ENCODE results near the gene SEMA6A. TPM values are rescaled to one million over a fixed set of nuclear protein-coding genes. Genes with fewer than 3 reads are reported as not detected.

The SEMA6A gene
- total RNA-seq, 1 experiment from 2014 or later = 18.3 TPM

DNA sequence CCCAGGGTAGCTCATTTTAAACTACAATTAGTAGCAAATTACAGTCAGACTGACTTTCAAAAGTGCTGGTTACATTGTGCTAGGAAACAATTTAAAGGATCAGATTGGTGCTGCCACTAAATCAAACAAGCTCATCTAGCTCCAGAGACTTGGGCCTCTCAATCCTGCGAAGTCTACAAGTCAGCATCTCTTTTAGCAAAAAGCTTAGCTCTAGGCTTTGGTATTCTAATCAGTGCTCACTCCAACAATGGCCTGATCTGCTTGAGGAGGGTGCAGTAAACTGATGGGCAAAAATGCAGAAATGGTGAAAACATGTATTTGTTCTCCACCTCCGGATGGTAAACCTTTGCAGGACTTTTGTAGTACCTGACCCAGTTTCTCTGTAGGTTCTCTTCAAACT lies 47.0 kb upstream of the SEMA6A start:
- no peaks in the 10 kb centered on the region for H3K9me3 Mint-ChIP-seq (ENCODE audit: unreplicated experiment)
- CTCF ChIA-PET = no interaction called here
- no peak overlapping the region for H3K27ac Mint-ChIP-seq (ENCODE audit: unreplicated experiment)

DNA sequence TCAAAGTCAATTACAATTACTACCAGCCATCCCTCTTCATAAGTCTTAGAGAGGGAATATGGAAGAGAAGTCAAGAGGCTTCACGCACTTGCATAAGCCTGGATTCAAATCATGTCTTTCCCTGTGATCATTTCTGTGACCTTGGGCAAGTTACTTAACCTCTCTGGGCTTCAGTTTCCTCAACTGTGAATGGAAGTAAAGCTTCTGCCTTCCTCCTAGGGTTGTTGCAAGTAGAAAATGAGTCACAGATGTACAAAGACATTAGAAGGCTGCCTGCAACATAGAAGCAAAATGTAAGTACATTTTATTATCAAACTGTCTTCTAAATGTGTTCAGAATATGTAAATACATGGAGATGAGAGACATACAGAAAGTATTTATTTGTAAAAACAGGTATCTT lies 42.3 kb upstream of the SEMA6A start:
- H3K4me3 Mint-ChIP-seq (ENCODE audit: unreplicated experiment) = no peak overlapping the region
- Histone ChIP-seq H3K27me3 (replicated peaks; ENCODE audit: control insufficient read depth, insufficient read depth, low read length) (no peaks in the 10 kb centered on the region), H3K4me3 (ENCODE audit: low read depth, low read length) (no peak overlapping the region), H3K36me3 (ENCODE audit: control insufficient read depth, insufficient read depth, low read length) (no peaks in the 10 kb centered on the region), H3K9me3 (no peaks in the 10 kb centered on the region), H3K4me1 (no peaks in the 10 kb centered on the region)
- H3K36me3 Mint-ChIP-seq (ENCODE audit: insufficient read depth, unreplicated experiment) = no peaks in the 10 kb centered on the region
- no peaks in the 10 kb centered on the region for H3K9me3 Mint-ChIP-seq (ENCODE audit: unreplicated experiment)
- BruUV-seq (replicated peaks) = no TSS peak
- ChIA-PET CTCF (no interaction called here), POLR2A (no interaction called here)
- no peaks in the 10 kb centered on the region for H3K4me1 Mint-ChIP-seq (ENCODE audit: low read depth, unreplicated experiment)
- H3K27ac Mint-ChIP-seq (ENCODE audit: unreplicated experiment) = no peak overlapping the region
- intact Hi-C loops (cut with micrococcal nuclease; ENCODE audit: unreplicated experiment) = loop anchor here (5.0 kb wide), 1 partner anchor 60 kb away; no protein-coding TSS in a partner anchor
- H3K27me3 Mint-ChIP-seq (ENCODE audit: insufficient read depth, unreplicated experiment) = peaks cover 2% of the 10 kb centered on the region
- TF ChIP-seq CTCF (IDR thresholded peaks at IDR 0.05; ENCODE audit: insufficient read depth in 1 of 2, low read depth in 1 of 2, low read length in 1 of 2, severe bottlenecking in 1 of 2, unreplicated experiment in 1 of 2) = no peak
- no peak for DNase-seq

More for the DNA sequence above, 47.0 kb upstream of the SEMA6A start:
- H3K4me3 ChIP-seq (ENCODE audit: low read depth, low read length) = no peak overlapping the region
- H3K9me3 ChIP-seq = no peaks in the 10 kb centered on the region
- no peaks in the 10 kb centered on the region for H3K27me3 ChIP-seq (replicated peaks; ENCODE audit: control insufficient read depth, insufficient read depth, low read length)
- no peaks in the 10 kb centered on the region for H3K4me1 Mint-ChIP-seq (ENCODE audit: low read depth, unreplicated experiment)
- no peaks in the 10 kb centered on the region for H3K36me3 Mint-ChIP-seq (ENCODE audit: insufficient read depth, unreplicated experiment)
- POLR2A ChIA-PET = no interaction called here
- BruUV-seq (replicated peaks) = no TSS peak
- no peaks in the 10 kb centered on the region for H3K36me3 ChIP-seq (ENCODE audit: control insufficient read depth, insufficient read depth, low read length)
- no peak for DNase-seq
- intact Hi-C loops (cut with micrococcal nuclease; ENCODE audit: unreplicated experiment) = no loop called here
- H3K27me3 Mint-ChIP-seq (ENCODE audit: insufficient read depth, unreplicated experiment) = no peaks in the 10 kb centered on the region
- H3K4me3 Mint-ChIP-seq (ENCODE audit: unreplicated experiment) = no peak overlapping the region
- no peaks in the 10 kb centered on the region for H3K4me1 ChIP-seq
- no peak for TF ChIP-seq CTCF (IDR thresholded peaks at IDR 0.05; ENCODE audit: insufficient read depth in 1 of 2, low read depth in 1 of 2, low read length in 1 of 2, severe bottlenecking in 1 of 2, unreplicated experiment in 1 of 2)

GRCh38 chr5:116614603-116614920 lies 39.9 kb upstream of the SEMA6A start:
- ChIA-PET POLR2A (no interaction called here), CTCF (no interaction called here)
- no peak overlapping the region for H3K27ac Mint-ChIP-seq (ENCODE audit: unreplicated experiment)
- DNase-seq = no peak
- Histone ChIP-seq H3K4me1 (no peaks in the 10 kb centered on the region), H3K36me3 (ENCODE audit: control insufficient read depth, insufficient read depth, low read length) (no peaks in the 10 kb centered on the region), H3K9me3 (no peaks in the 10 kb centered on the region), H3K27me3 (replicated peaks; ENCODE audit: control insufficient read depth, insufficient read depth, low read length) (no peaks in the 10 kb centered on the region), H3K4me3 (ENCODE audit: low read depth, low read length) (no peak overlapping the region)
- H3K27me3 Mint-ChIP-seq (ENCODE audit: insufficient read depth, unreplicated experiment) = peaks cover 3% of the 10 kb centered on the region
- no peaks in the 10 kb centered on the region for H3K9me3 Mint-ChIP-seq (ENCODE audit: unreplicated experiment)
- no TSS peak for BruUV-seq (replicated peaks)
- intact Hi-C loops (cut with micrococcal nuclease; ENCODE audit: unreplicated experiment) = no loop called here
- H3K4me1 Mint-ChIP-seq (ENCODE audit: low read depth, unreplicated experiment) = no peaks in the 10 kb centered on the region
- no peaks in the 10 kb centered on the region for H3K36me3 Mint-ChIP-seq (ENCODE audit: insufficient read depth, unreplicated experiment)
- no peak for TF ChIP-seq CTCF (IDR thresholded peaks at IDR 0.05; ENCODE audit: insufficient read depth in 1 of 2, low read depth in 1 of 2, low read length in 1 of 2, severe bottlenecking in 1 of 2, unreplicated experiment in 1 of 2)
- no peak overlapping the region for H3K4me3 Mint-ChIP-seq (ENCODE audit: unreplicated experiment)
